Measurements from ENCODE around the gene ARID1A. TPM values are rescaled to one million over a fixed set of nuclear protein-coding genes. Genes with fewer than 3 reads are reported as not detected.

ARID1A gene
- total and polyA plus RNA-seq, 9 of the 15 experiments (the other 6 are each of a cell fraction or from before 2014, with no cell fraction given): 8.3 to 88.3 (median 22.5) TPM

- TF ChIP-seq JUN (IDR thresholded peaks at IDR 0.05; ENCODE audit: borderline replicate concordance, low read depth, low read length): no peak
- TF ChIP-seq JUN (CRISPR knock-in tag; IDR thresholded peaks at IDR 0.05; ENCODE audit: borderline replicate concordance): no peak
- TF ChIP-seq ZNF668 (CRISPR knock-in tag; IDR thresholded peaks at IDR 0.05): no peak
- peak; percentile 72 for TF ChIP-seq ZNF592 (IDR thresholded peaks at IDR 0.05)
- TF ChIP-seq HMBOX1 (IDR thresholded peaks at IDR 0.05): 0 out of 2 replicates have a peak, but pooled peaks have one; percentile 26
- peak; percentile 40 for TF ChIP-seq RFX1 (IDR thresholded peaks at IDR 0.05)
- no peak for TF ChIP-seq TFE3 (CRISPR knock-in tag; IDR thresholded peaks at IDR 0.05)
- TF ChIP-seq MCM2 (IDR thresholded peaks at IDR 0.05; ENCODE audit: low read depth): no peak
- peak; percentile 54; the same call in 1 of the 2 replicates for TF ChIP-seq GTF2E2 (tag; IDR thresholded peaks at IDR 0.05)
- TF ChIP-seq FOXM1 (IDR thresholded peaks at IDR 0.05; ENCODE audit: low read depth): peak; percentile 98
- TF ChIP-seq FOXM1 (CRISPR knock-in tag; IDR thresholded peaks at IDR 0.05; ENCODE audit: low read depth): no peak
- TF ChIP-seq NR1H2 (CRISPR knock-in tag; IDR thresholded peaks at IDR 0.05): no peak; the same call in 1 of the 2 replicates
- TF ChIP-seq ZBTB1 (CRISPR knock-in tag; IDR thresholded peaks at IDR 0.05; ENCODE audit: borderline replicate concordance, low read depth): no peak
- peak; percentile 89 for TF ChIP-seq TAF9B (IDR thresholded peaks at IDR 0.05; ENCODE audit: partially characterized antibody)
- TF ChIP-seq NCOA1 (IDR thresholded peaks at IDR 0.05; ENCODE audit: low read depth): peak; percentile 27
- TF ChIP-seq FOXJ2 (tag; IDR thresholded peaks at IDR 0.05): 0 out of 2 replicates have a peak, but pooled peaks have one; percentile 49
- no peak; the same call in 1 of the 2 replicates for TF ChIP-seq SREBF1 (IDR thresholded peaks at IDR 0.05; ENCODE audit: borderline replicate concordance, low read depth, low read length)
- TF ChIP-seq MCM5 (IDR thresholded peaks at IDR 0.05; ENCODE audit: low read depth): no peak
- no peak for TF ChIP-seq ZNF23 (CRISPR knock-in tag; IDR thresholded peaks at IDR 0.05)
- TF ChIP-seq ATF7 (IDR thresholded peaks at IDR 0.05): peak; percentile 84; the same call in 1 of the 2 replicates
- TF ChIP-seq ZC3H11A (IDR thresholded peaks at IDR 0.05; ENCODE audit: low read depth, low read length): no peak
- no peak for TF ChIP-seq BRF2 (IDR thresholded peaks at IDR 0.05; ENCODE audit: borderline replicate concordance, insufficient read depth, insufficient read length)
These were observed 3.5 kb upstream of the ARID1A start (continued) for GRCh38 chr1:26692211-26692792.

All from K562 (cell line).